Right lobe of liver (tissue), 6 donors: Measurements from ENCODE around the gene HPS1. TPM values are rescaled to one million over a fixed set of nuclear protein-coding genes. Genes with fewer than 3 reads are reported as not detected.

Experiments
- ATAC-seq, 4 donors: fragments of 200-7000 bp; cut with Tn5 transposase; one replicate each; pipeline ENCODE4 v1.9.1; 2020; ENCODE audit warnings: mild to moderate bottlenecking in 4 of 4, moderate library complexity in 4 of 4
- DNase-seq, 3 donors: peaks; one replicate each; pipeline ENCODE4 v3.0.0-alpha.2; 2020
- H3K27ac ChIP-seq, 3 donors: fragments of 200-600 bp; one replicate each; pipeline ENCODE4 v1.8.0; 2022
- H3K27me3 ChIP-seq, 2 donors: fragments of 200-600 bp; one replicate each; pipeline ENCODE4 v1.8.0; 2022
- H3K36me3 ChIP-seq, 4 donors: fragments of 200-600 bp; sonication (generic) in 1 of 4; one replicate each; pipeline versions ENCODE4 v1.5.1 to v1.8.0; 2017 to 2022; ENCODE audit warnings: control low read depth in 1 of 4
- H3K4me1 ChIP-seq, 4 donors: fragments of 200-600 bp; sonication (generic) in 1 of 4; one replicate each; pipeline versions ENCODE4 v1.5.1 to v1.8.0; 2017 to 2022; ENCODE audit warnings: control low read depth in 1 of 4
- H3K4me3 ChIP-seq, 3 donors: fragments of 200-600 bp; one replicate each; pipeline ENCODE4 v1.8.0; 2022
- H3K9me3 ChIP-seq, 4 donors: fragments of 200-600 bp; sonication (generic) in 1 of 4; one replicate each; pipeline versions ENCODE4 v1.5.1 to v1.8.0; 2017 to 2022; ENCODE audit warnings: control low read depth in 1 of 4
- CTCF ChIP-seq, 4 donors: fragments of 200-600 bp in 3 of 4; fragments of 450-650 bp in 1 of 4; IDR thresholded peaks; one replicate each; pipeline versions ENCODE4 v1.5.1 to v1.8.0; 2016 to 2022; ENCODE audit warnings: antibody characterized with exemption in 4 of 4, mild to moderate bottlenecking in 2 of 4
- POLR2A ChIP-seq: fragments of 450-650 bp; IDR thresholded peaks from one replicate; pipeline ENCODE4 v1.6.1; 2017; ENCODE audit warnings: antibody characterized with exemption, mild to moderate bottlenecking
- WGBS: methylation state at CpG from one replicate; pipeline ENCODE4 v1.1.6; 2018; ENCODE audit warnings: low coverage, low lambda C conversion rate; ENCODE audit not compliant: insufficient coverage; ENCODE audit errors: missing lambda C conversion rate; 5-methylcytosine and 5-hydroxymethylcytosine counted together
- intact Hi-C, 2 donors: fragments of 100-400 bp; cut with DNase I; formaldehyde crosslinking; loops; one replicate each; pipeline versions ENCODE4 v1.11.2 to v1.14.1; 2022
- total RNA-seq, 6 experiments: library from RNA; depleted of rRNA in 2 of 6; stranded (reverse); fragments of >200 nt in 2 of 6; fragmentation: NEBNext Ultra II Directional in 3 of 6; extraction: Animal tissue kit (Norgen Biotek cat#: 25700) in 3 of 6; gene quantifications; one replicate each; pipeline versions ENCODE4 v1.1.0 to v1.2.4, GENCODE V29; 2016 to 2023
- donor health status: DM: no; HTN: yes; CAD: no.
- donor health status: DM: no; HTN: no; CAD: no.
- donor health status: DM: no; HTN: no; CAD: no.
- donor health status: DM: no; HTN: yes; CAD: no.
- donor health status: DM: no; HTN: yes; CAD: no.

The HPS1 gene
- total RNA-seq, 6 experiments from 2014 or later: 18.2 to 44.5 (median 32.0) TPM

DNA sequence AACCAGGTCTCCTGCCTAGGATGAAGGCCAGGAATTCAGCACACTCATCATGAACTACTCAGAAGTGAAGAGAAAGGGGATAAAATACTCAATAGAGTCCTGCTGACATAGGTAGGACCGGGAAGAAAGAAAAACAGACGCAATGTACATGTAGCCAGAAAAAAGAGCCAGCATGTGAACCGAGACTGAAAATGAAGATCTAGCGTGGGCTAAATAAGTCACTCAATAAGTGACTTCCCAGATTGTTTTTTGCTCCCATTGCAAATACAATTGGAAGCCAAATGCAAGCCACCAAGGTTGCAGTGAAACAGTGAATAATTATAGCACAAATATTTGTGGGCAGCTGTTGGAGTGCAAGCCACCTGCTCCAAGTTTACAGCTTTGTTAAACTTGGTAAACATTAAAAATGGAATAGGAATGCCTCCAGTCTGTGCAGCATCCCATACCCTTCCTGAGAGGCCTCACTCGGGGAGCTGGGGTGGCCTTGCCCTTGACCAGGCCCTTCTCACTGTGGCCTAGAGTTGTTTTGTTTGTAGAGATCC, 34.7 kb upstream of the HPS1 start:
- no peaks in the 10 kb centered on the region for H3K4me1 ChIP-seq
- no peaks in the 10 kb centered on the region for H3K36me3 ChIP-seq
- no peaks in the 10 kb centered on the region for H3K27me3 ChIP-seq
- no peak for ATAC-seq
- WGBS: 77% methylated on average over 5 of the region's 5 CpGs
- no peak for DNase-seq
- H3K9me3 ChIP-seq: no peaks in the 10 kb centered on the region
- TF ChIP-seq CTCF (IDR thresholded peaks at IDR 0.05) (no peak), POLR2A (no peak)
- H3K27ac ChIP-seq: no peak overlapping the region
- no peak overlapping the region for H3K4me3 ChIP-seq
- intact Hi-C loops: no loop called here

DNA sequence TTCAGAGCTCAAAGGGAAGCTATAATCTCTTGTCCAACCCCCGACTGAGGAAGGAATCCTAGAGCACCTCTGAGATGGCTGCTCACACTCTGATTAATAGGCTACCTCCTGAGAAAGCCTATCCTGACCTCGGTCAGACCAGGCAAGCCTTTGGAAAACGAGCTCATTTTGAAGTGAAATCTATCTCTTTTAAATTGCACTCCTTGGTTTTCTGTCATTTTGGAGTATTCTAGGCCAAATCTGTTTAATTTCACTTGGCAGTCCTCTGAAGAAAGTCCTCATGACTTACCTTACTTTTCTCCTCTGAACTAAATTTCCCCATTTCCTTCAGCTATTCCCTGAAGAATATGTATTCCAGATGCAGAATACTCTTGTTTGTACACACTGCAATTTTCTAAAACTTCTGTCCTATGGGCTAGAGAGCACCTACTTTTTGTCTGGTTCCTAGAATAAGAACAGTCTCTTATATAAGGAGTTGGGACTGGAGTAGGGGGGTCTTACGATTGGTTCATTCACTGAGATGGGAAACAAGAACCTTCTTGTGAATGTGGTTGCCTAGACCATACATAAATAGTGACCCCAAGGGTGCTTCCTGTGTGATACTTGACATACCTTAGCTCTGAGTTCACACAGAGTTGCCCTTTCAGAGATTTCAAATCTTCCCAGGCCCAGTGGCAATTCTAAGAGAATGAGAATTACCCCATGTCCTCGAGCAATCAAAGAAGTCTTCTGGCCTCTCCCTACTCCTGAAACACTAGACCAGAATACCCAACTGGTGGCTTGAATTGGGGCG, 31.9 kb upstream of the HPS1 start:
- Histone ChIP-seq H3K9me3 (no peaks in the 10 kb centered on the region), H3K4me1 (no peaks in the 10 kb centered on the region), H3K4me3 (no peak overlapping the region), H3K27ac (no peak overlapping the region), H3K27me3 (no peaks in the 10 kb centered on the region), H3K36me3 (no peaks in the 10 kb centered on the region)
- intact Hi-C loops: loop anchor here in 1 of 2 donors (10.0 kb wide), 1 partner anchor 766 kb away; no protein-coding TSS in a partner anchor
- DNase-seq (no peak), ATAC-seq (no peak)
- 49% methylated on average over 6 of the region's 6 CpGs for WGBS
- TF ChIP-seq CTCF (IDR thresholded peaks at IDR 0.05): no peak
- TF ChIP-seq POLR2A: no peak

- H3K4me1 ChIP-seq: no peaks in the 10 kb centered on the region
- H3K27ac ChIP-seq: no peak overlapping the region
- H3K9me3 ChIP-seq: no peaks in the 10 kb centered on the region
- H3K36me3 ChIP-seq: no peaks in the 10 kb centered on the region
- ATAC-seq (no peak), DNase-seq (no peak)
- H3K4me3 ChIP-seq: no peak overlapping the region
- TF ChIP-seq CTCF (IDR thresholded peaks at IDR 0.05) (no peak), POLR2A (no peak)
- no peaks in the 10 kb centered on the region for H3K27me3 ChIP-seq
- intact Hi-C loops: loop anchor here in 1 of 2 donors (10.0 kb wide), 1 partner anchor 767 kb away; no protein-coding TSS in a partner anchor
Measured at GRCh38 chr10:98477861-98478260, 31.1 kb upstream of the HPS1 start.

DNA sequence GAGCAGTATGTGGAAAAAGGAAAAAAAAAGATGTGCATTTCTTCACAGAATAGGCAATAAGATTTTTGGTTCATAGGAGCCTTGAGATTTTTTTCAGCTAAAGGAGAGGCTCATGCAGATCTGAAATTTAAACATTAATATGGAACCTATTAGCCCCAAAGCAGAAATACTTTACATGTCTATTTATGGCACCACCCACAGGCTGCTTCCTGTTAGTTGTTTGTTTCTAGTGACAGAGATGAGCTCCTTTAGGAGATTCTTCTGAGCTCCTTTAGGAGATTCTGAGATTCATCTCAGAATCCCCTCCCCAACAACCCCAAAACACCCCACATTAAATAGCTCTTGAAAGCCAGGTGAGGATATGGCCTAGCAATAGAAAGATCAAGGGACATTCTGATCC, 27.9 kb upstream of the HPS1 start:
- TF ChIP-seq CTCF (IDR thresholded peaks at IDR 0.05): no peak
- no peak for TF ChIP-seq POLR2A
- ATAC-seq (no peak), DNase-seq (no peak)
- Histone ChIP-seq H3K9me3 (no peaks in the 10 kb centered on the region), H3K27me3 (no peaks in the 10 kb centered on the region), H3K27ac (no peak overlapping the region), H3K36me3 (no peaks in the 10 kb centered on the region), H3K4me1 (no peaks in the 10 kb centered on the region), H3K4me3 (no peak overlapping the region)
- intact Hi-C loops: loop anchor here in 1 of 2 donors (10.0 kb wide), 1 partner anchor 770 kb away; no protein-coding TSS in a partner anchor
